H1 (cell line): Measurements from ENCODE around the gene NELFB. TPM values are rescaled to one million over a fixed set of nuclear protein-coding genes. Genes with fewer than 3 reads are reported as not detected.

Source experiments
- BACH1 ChIP-seq: IDR thresholded peaks from 2 replicates; pipeline ENCODE4 v1.6.1; 2012; ENCODE audit warnings: low read length, improper control_type of control experiment
- BRCA1 ChIP-seq: IDR thresholded peaks from 2 replicates; pipeline ENCODE4 v1.6.1; 2012; ENCODE audit warnings: low read depth, low read length, improper control_type of control experiment
- CBX8 ChIP-seq: fragments of 300-800, 300-1000 bp; sonication (generic); IDR thresholded peaks from 2 replicates; pipeline ENCODE4 v1.7.1; 2016; ENCODE audit warnings: low read depth, low read length, borderline replicate concordance
- CREB1 ChIP-seq: IDR thresholded peaks from 2 replicates; pipeline ENCODE4 v1.6.1; 2012; ENCODE audit warnings: inconsistent platforms
- CTBP2 ChIP-seq: IDR thresholded peaks from 2 replicates; pipeline ENCODE4 v1.7.0; 2011; ENCODE audit warnings: borderline replicate concordance, mild to moderate bottlenecking, moderate library complexity, mixed read lengths, low read length; ENCODE audit not compliant: insufficient read depth, insufficient read length
- EGR1 ChIP-seq: IDR thresholded peaks from 2 replicates; pipeline ENCODE4 v1.6.1; 2011; ENCODE audit warnings: low read depth, low read length, borderline replicate concordance
- EP300 ChIP-seq, 2 experiments: IDR thresholded peaks; 1 replicate in 1 of 2; 2 replicates in 1 of 2; pipeline ENCODE4 v1.6.1; 2011 to 2012; ENCODE audit warnings: low read depth in 2 of 2, low read length in 2 of 2, mild to moderate bottlenecking in 2 of 2, borderline replicate concordance in 1 of 2, inconsistent platforms in 1 of 2, moderate library complexity in 1 of 2
- EZH2 ChIP-seq: fragments of 200-600 bp; sonication (generic); IDR thresholded peaks from 2 replicates; pipeline ENCODE4 v1.7.1; 2012; ENCODE audit warnings: low read depth, mild to moderate bottlenecking, moderate library complexity, low read length, inconsistent platforms; ENCODE audit not compliant: severe bottlenecking
- GABPA ChIP-seq: IDR thresholded peaks from 2 replicates; pipeline ENCODE4 v1.6.1; 2011; ENCODE audit warnings: mild to moderate bottlenecking, low read length, moderate library complexity, borderline replicate concordance; ENCODE audit not compliant: insufficient read depth
- HDAC6 ChIP-seq: IDR thresholded peaks from one replicate; pipeline ENCODE4 v1.7.1; 2012; ENCODE audit warnings: low read depth, mild to moderate bottlenecking, inconsistent platforms, low read length, moderate library complexity
- POLR2A ChIP-seq, 2 experiments: IDR thresholded peaks; 1 replicate in 1 of 2; 2 replicates in 1 of 2; pipeline ENCODE4 v1.6.1; 2011; ENCODE audit warnings: low read depth in 2 of 2, low read length in 2 of 2, mild to moderate bottlenecking in 2 of 2; ENCODE audit errors: control extremely low read depth in 1 of 2
- POLR2AphosphoS5 ChIP-seq: IDR thresholded peaks from 2 replicates; pipeline ENCODE4 v1.6.1; 2011; ENCODE audit warnings: low read depth, low read length
- RAD21 ChIP-seq, 2 experiments: IDR thresholded peaks in 1 of 2; conservative IDR thresholded peaks in 1 of 2; 2 replicates each; pipeline ENCODE4 v1.6.1; 2011; ENCODE audit warnings: low read depth in 2 of 2, low read length in 2 of 2, improper control_type of control experiment in 1 of 2, inconsistent platforms in 1 of 2, mild to moderate bottlenecking in 1 of 2, moderate library complexity in 1 of 2
- RXRA ChIP-seq: IDR thresholded peaks from 2 replicates; pipeline ENCODE4 v1.6.1; 2011; ENCODE audit warnings: low read depth, mild to moderate bottlenecking, low read length, moderate library complexity; ENCODE audit not compliant: insufficient read depth
- SIRT6 ChIP-seq: IDR thresholded peaks from one replicate; pipeline ENCODE4 v1.7.1; 2012; ENCODE audit warnings: low read length, inconsistent platforms
- SIX5 ChIP-seq: IDR thresholded peaks from 2 replicates; pipeline ENCODE4 v1.6.1; 2011; ENCODE audit warnings: mild to moderate bottlenecking, low read depth, low read length
- YY1 ChIP-seq: IDR thresholded peaks from 2 replicates; pipeline ENCODE4 v1.6.1; 2011; ENCODE audit warnings: low read depth, mild to moderate bottlenecking, low read length
- ZNF274 ChIP-seq: IDR thresholded peaks from 2 replicates; pipeline ENCODE4 v1.7.0; 2012; ENCODE audit warnings: low read length, borderline replicate concordance; ENCODE audit errors: extremely low read depth
- polyA plus RNA-seq, 7 experiments: library from polyadenylated mRNA; depleted of rRNA in 3 of 7; stranded (reverse) in 5 of 7; unstranded in 2 of 7; fragments of >200 nt in 5 of 7; fragments of 200-250 nt in 2 of 7; gene quantifications; 1 replicate in 5 of 7; 2 replicates in 1 of 7; 4 replicates in 1 of 7; pipeline versions ENCODE4 v1.2.1 to v1.2.3, GENCODE V29; 2011 to 2013; ENCODE audit warnings: missing spikeins in 2 of 7, mixed read lengths in 2 of 7
- total RNA-seq: library from RNA; stranded (reverse); fragmentation: NEBNext Ultra II Directional; extraction: Animal tissue kit (Norgen Biotek cat#: 25700); gene quantifications from 2 replicates; pipeline ENCODE4 v1.2.1, GENCODE V29; 2021
- TF ChIP-seq, protein P1 (sequence below), 3 experiments: IDR thresholded peaks; 1 replicate in 2 of 3; 2 replicates in 1 of 3; pipeline versions ENCODE4 v1.5.1 to v1.6.1; 2011; ENCODE audit warnings: low read length in 3 of 3, mild to moderate bottlenecking in 3 of 3, inconsistent platforms in 2 of 3, low read depth in 1 of 3, moderate library complexity in 1 of 3; ENCODE audit not compliant: insufficient read depth in 1 of 3; ENCODE audit errors: control extremely low read depth in 1 of 3
- TF ChIP-seq, protein P2 (sequence below): IDR thresholded peaks from 2 replicates; pipeline ENCODE4 v1.6.1; 2012; ENCODE audit warnings: low read length, inconsistent platforms

The NELFB gene
- total and polyA plus RNA-seq, 2 of the 8 experiments (the other 6 are each of a cell fraction or from before 2014, with no cell fraction given), result 57.6 to 78.0 TPM

DNA sequence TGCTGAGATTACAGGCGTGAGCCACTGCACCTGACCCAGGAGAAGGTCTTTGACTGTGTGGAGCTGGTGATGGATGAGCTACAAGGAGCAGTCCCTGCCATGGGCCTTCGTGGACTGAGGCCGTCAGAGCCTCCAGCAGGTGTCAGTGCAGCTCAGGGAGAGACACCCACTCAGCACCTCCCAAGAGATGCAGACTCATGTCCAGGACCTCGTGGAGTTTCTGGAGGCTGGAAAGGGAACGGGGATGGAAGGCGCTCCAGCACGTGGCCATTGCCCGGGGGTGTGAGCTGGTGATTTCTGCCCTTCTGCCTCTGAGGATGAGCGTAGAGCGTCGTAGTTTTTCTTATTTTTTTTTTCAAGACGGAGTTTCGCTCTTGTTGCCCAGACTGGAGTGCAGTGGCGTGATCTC is 31.9 kb downstream of the NELFB start (continued):
- TF ChIP-seq, protein P1, sequence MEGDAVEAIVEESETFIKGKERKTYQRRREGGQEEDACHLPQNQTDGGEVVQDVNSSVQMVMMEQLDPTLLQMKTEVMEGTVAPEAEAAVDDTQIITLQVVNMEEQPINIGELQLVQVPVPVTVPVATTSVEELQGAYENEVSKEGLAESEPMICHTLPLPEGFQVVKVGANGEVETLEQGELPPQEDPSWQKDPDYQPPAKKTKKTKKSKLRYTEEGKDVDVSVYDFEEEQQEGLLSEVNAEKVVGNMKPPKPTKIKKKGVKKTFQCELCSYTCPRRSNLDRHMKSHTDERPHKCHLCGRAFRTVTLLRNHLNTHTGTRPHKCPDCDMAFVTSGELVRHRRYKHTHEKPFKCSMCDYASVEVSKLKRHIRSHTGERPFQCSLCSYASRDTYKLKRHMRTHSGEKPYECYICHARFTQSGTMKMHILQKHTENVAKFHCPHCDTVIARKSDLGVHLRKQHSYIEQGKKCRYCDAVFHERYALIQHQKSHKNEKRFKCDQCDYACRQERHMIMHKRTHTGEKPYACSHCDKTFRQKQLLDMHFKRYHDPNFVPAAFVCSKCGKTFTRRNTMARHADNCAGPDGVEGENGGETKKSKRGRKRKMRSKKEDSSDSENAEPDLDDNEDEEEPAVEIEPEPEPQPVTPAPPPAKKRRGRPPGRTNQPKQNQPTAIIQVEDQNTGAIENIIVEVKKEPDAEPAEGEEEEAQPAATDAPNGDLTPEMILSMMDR (IDR thresholded peaks at IDR 0.05; ENCODE audit: control extremely low read depth in 1 of 3, insufficient read depth in 1 of 3, low read depth in 1 of 3, low read length in 3 of 3), result peak; percentile 82 to 87 (median 84)
- TF ChIP-seq EGR1, result 0 out of 2 replicates have a peak, but pooled peaks have one; percentile 27
- no peak for TF ChIP-seq EP300 (IDR thresholded peaks at IDR 0.05; ENCODE audit: borderline replicate concordance in 1 of 2, low read depth in 2 of 2, low read length in 2 of 2)
- TF ChIP-seq SIX5, result no peak
- TF ChIP-seq BRCA1, result no peak
- TF ChIP-seq, protein P2, sequence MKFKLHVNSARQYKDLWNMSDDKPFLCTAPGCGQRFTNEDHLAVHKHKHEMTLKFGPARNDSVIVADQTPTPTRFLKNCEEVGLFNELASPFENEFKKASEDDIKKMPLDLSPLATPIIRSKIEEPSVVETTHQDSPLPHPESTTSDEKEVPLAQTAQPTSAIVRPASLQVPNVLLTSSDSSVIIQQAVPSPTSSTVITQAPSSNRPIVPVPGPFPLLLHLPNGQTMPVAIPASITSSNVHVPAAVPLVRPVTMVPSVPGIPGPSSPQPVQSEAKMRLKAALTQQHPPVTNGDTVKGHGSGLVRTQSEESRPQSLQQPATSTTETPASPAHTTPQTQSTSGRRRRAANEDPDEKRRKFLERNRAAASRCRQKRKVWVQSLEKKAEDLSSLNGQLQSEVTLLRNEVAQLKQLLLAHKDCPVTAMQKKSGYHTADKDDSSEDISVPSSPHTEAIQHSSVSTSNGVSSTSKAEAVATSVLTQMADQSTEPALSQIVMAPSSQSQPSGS, result no peak
- TF ChIP-seq RAD21 (IDR thresholded peaks at IDR 0.05 in 1 of 2, conservative IDR thresholded peaks at IDR 0.05 in 1 of 2; ENCODE audit: low read depth in 2 of 2, low read length in 2 of 2), result peak; percentile 91 to 92
- TF ChIP-seq CREB1, result no peak
- TF ChIP-seq BACH1, result peak; percentile 85
- TF ChIP-seq POLR2A (IDR thresholded peaks at IDR 0.05; ENCODE audit: control extremely low read depth in 1 of 2, low read depth in 2 of 2, low read length in 2 of 2), result no peak
- no peak for TF ChIP-seq POLR2AphosphoS5
- TF ChIP-seq YY1, result 0 out of 2 replicates have a peak, but pooled peaks have one; percentile 44
- no peak for TF ChIP-seq EZH2
- no peak for TF ChIP-seq HDAC6
- no peak; the same call in 1 of the 2 replicates for TF ChIP-seq GABPA
- TF ChIP-seq ZNF274, result no peak
- no peak for TF ChIP-seq RXRA
- TF ChIP-seq CTBP2, result no peak
- TF ChIP-seq CBX8, result no peak
- no peak for TF ChIP-seq SIRT6
